ENCODE measurements around the gene PAX2.
A peak's percentile ranks its signal among the peaks of the same experiment; 100 is the strongest.

The PAX2 gene

DNA sequence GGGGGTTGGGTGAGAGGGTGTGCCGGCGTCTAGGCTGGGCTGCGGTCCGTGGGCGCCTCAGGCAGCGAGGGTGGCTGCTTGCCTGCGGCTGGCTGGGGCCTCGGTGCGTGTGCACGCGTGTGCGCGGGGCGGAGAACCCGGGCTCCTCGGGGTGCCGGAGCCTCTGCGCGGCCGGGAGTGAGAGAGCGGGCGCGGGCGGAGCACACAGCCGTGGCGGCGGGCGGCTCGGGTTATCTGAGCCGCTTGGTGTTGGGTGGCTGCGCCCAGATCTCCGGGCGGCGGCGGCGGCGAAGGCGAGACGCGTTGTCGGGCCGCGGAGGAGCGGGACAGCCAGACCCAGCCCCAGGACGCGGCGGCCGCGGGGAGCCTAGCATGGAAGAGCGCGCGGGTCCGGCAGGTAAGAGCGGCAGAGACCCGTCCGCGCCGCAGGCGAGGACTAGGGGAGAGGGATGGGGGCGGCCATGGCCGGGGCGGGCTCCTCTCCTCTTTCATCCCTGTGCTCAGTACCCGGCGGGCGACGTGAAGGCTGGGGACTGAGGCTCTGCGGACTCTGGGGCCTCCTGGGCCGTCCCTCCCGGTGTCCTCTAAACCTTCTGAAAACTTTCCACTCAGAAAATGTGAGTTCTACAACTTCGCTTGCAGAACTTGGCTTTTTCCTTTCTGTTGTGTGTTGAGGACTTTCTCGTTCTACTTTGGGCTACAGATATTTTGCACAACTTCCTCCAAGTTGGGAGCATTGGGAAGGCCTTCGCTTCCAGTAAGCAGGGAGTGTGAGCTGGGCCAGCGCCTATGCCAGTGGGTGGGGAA, 9.8 kb upstream of the PAX2 start:
- Histone ChIP-seq H3K4me1 (ENCODE audit: control insufficient read depth, insufficient read depth, low read length) (peaks cover 5% of the 10 kb centered on the region), H3K4me3 (ENCODE audit: low read length) (no peak overlapping the region), H3K9ac (ENCODE audit: low read length) (no peak overlapping the region), H3K9me3 (ENCODE audit: control insufficient read depth, low read length) (no peaks in the 10 kb centered on the region), H3K36me3 (ENCODE audit: control insufficient read depth, insufficient read depth, low read length, severe bottlenecking) (no peaks in the 10 kb centered on the region), H3K27me3 (replicated peaks; ENCODE audit: control insufficient read depth, insufficient read depth, low read length) (peaks cover 93% of the 10 kb centered on the region)
- no peak for DNase-seq (ENCODE audit: low read depth)

DNA sequence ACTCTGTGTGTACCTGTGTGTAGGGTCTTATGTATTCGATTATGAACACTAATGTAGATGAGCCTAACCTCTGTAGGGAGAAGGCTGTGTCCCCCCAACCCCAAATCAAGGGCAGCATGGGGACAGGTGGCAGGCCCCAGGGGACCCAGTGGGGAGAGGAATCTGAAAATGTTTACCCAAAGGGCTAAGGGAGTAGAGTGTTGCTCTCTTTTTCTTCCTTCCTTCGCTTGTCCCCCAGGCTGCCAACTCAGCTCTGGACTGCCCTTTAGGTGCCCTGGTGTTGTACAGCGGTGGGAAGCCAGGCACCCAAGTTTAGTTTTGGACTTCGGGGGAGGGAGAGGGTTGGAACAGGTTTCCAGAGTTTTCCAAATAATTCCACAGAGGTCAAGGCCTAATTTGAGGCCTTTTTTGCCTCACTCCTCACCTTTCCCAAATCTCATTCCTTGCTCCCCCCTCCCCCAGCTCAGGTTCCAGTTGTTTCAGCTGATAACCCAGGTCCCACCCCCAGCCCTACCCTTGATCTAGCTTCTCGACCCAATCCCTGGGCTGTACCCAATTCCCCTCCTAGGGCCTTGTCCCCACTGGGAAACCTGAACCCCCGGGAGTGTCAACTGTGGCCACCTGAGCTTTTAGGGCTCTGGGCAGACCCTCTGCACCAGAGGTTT, 9.1 kb upstream of the PAX2 start:
- Histone ChIP-seq H3K9me3 (ENCODE audit: control insufficient read depth, low read length) (no peaks in the 10 kb centered on the region), H3K4me1 (ENCODE audit: control insufficient read depth, insufficient read depth, low read length) (no peaks in the 10 kb centered on the region), H3K4me3 (ENCODE audit: low read length) (no peak overlapping the region), H3K9ac (ENCODE audit: low read length) (no peak overlapping the region), H3K27me3 (replicated peaks; ENCODE audit: control insufficient read depth, insufficient read depth, low read length) (peaks cover 92% of the 10 kb centered on the region), H3K36me3 (ENCODE audit: control insufficient read depth, insufficient read depth, low read length, severe bottlenecking) (no peaks in the 10 kb centered on the region)
- no peak for DNase-seq (ENCODE audit: low read depth)

DNA sequence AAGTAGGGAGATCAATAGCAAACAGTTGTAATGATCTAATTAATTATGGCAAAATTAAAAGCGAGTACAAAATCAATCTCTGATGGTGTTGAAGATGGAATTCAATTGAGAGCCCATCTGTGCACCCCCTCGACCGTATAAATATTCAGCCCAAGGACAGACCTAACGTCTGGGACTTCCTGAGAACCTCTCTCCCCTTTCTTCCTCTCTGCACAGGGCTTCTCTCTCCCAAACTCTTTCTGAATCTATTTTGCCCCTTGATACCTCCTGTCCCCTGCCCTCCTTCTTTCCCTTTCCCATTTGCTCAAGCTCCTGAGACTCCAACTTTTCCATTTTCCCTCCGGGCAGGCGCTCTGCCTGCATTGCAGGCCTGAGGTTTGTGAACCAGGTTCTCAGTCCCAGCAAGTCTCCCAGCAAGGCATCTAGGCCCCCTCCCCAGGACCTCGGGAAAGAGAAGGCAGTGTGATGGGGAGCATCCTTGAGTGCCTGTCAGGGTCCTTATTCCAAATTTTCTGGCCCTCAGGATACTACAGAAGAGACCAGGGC, 8.5 kb upstream of the PAX2 start:
- DNase-seq (ENCODE audit: low read depth) = no peak

DNA sequence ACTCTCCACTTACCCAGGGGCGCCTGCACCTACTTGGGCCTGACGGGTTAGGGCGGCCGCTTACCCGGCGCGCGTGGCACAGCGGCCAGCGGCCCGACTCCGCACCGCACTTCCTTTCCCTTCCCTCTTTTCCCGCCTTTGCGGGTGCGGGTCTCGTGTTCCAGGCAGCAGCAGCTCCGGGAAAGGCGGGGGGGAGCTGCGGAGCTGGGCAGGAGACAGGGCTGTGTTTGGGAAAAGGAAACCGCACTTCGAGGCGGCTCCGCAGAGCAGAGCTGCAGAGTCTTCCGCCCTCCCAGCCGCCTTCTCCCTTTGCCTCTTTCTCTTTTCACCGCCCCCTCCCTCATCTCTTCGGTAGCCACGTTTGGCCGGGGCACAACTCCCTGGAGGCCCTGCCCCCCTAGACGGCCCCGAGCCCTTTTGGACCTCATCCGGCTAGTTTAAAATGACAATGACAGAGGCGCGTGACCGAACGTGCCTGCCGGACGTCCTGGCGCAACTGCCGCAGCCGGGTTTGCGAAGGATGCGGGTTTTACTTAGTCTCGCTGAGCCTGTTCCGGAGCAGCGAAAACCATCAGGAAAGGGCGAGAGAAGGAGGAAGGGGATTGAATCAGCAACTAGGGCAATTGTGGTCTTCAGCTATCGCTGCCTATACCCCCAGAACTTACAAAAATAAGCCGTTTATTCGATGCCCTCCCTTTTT, 7.9 kb upstream of the PAX2 start:
- H3K4me1 ChIP-seq (ENCODE audit: control insufficient read depth, insufficient read depth, low read length) = no peaks in the 10 kb centered on the region
- H3K4me3 ChIP-seq (ENCODE audit: low read length) = peak overlapping the region; percentile 19
- H3K36me3 ChIP-seq (ENCODE audit: control insufficient read depth, insufficient read depth, low read length, severe bottlenecking) = no peaks in the 10 kb centered on the region
- no peak overlapping the region for H3K9ac ChIP-seq (ENCODE audit: low read length)
- no peaks in the 10 kb centered on the region for H3K9me3 ChIP-seq (ENCODE audit: control insufficient read depth, low read length)
- DNase-seq (ENCODE audit: low read depth) = no peak
- H3K27me3 ChIP-seq (replicated peaks; ENCODE audit: control insufficient read depth, insufficient read depth, low read length) = peaks cover 91% of the 10 kb centered on the region

More for the DNA sequence above, 8.5 kb upstream of the PAX2 start:
- H3K27me3 ChIP-seq (replicated peaks; ENCODE audit: control insufficient read depth, insufficient read depth, low read length) = peaks cover 91% of the 10 kb centered on the region
- no peaks in the 10 kb centered on the region for H3K4me1 ChIP-seq (ENCODE audit: control insufficient read depth, insufficient read depth, low read length)
- H3K4me3 ChIP-seq (ENCODE audit: low read length) = no peak overlapping the region
- no peak overlapping the region for H3K9ac ChIP-seq (ENCODE audit: low read length)
- no peaks in the 10 kb centered on the region for H3K9me3 ChIP-seq (ENCODE audit: control insufficient read depth, low read length)
- no peaks in the 10 kb centered on the region for H3K36me3 ChIP-seq (ENCODE audit: control insufficient read depth, insufficient read depth, low read length, severe bottlenecking)

DNA sequence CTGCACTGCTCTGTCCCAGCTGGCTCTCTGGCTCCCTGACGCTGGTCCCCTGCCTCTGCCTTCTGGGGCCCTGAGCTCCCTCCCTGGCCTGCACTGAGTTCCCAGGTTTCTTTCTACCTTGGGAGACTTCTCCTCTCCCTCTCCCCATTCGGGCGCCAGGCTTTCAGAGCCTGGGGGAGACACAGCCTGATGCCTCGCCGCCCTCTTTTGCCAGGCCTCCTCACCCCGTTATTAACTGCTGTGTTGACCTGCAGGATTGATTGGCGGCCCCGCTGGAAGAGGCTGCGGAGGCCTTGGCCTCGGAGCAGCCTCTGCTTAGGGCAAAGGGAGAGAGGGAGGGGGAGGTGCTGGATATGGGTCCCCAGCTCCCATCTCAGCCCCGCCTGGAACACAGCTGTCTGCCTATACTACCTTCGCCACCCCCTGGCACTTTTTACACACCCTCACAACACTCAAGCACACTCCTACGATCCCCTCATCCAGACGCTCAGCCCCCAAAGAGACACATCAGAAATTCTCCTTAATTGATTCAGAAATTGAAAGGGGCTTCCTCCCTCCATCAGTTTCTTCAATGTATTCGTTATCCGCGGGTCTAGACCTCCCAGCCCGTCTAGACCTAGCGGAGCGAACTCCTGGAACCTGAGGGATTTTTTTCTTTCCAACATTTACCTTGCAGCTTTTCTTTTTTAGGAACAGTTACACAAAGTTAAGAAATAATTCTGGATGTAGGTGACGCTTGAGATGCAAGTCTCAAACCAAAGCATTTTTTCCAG, 7.1 kb upstream of the PAX2 start:
- Histone ChIP-seq H3K9me3 (ENCODE audit: control insufficient read depth, low read length) (no peaks in the 10 kb centered on the region), H3K4me1 (ENCODE audit: control insufficient read depth, insufficient read depth, low read length) (no peaks in the 10 kb centered on the region), H3K27me3 (replicated peaks; ENCODE audit: control insufficient read depth, insufficient read depth, low read length) (peaks cover 91% of the 10 kb centered on the region), H3K4me3 (ENCODE audit: low read length) (no peak overlapping the region), H3K36me3 (ENCODE audit: control insufficient read depth, insufficient read depth, low read length, severe bottlenecking) (no peaks in the 10 kb centered on the region), H3K9ac (ENCODE audit: low read length) (no peak overlapping the region)
- no peak for DNase-seq (ENCODE audit: low read depth)

DNA sequence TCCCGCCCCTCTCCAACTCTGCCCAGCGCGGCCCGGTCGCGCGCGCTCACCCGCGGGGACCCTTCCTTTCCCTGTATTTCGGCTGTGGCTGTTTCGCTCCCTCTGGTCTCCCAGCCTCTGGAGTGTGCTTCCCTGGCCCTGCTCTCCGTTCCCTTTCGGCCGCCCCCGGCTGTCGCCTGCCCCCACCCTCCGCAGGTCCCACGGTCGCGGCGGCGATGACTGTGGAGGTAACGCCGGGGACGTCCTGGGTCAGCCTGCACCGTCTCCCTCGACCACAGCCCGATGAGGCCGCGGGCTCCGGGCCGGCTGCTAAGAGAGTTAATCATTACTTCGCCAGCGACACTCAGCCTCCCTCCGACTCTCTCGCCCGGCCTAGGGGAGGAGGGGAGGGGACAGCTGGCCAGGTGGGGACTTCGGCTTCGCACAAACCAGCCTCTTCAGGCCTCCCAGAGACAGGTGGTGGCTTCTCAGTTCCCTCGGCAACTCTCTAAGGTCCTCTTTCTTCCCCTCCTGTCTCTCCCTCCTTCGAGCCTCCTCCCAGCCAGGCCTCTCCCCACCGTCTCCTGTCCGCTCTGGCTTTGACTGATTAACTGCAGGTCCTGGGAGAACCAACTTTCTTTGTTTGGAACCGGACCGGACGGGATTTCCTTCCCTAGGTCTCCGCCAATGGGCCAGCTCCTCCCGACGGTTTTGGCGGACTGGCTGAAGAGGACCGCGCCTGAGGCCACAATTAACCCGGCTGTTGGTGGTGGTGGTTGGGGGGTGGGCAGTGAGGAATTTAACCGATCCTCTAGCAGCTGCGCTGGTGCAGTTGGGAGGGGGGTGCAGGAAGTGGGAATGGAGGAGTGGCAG, 5.6 kb upstream of the PAX2 start:
- H3K4me1 ChIP-seq (ENCODE audit: control insufficient read depth, insufficient read depth, low read length) = no peaks in the 10 kb centered on the region
- H3K4me3 ChIP-seq (ENCODE audit: low read length) = no peak overlapping the region
- DNase-seq (ENCODE audit: low read depth) = no peak
- H3K36me3 ChIP-seq (ENCODE audit: control insufficient read depth, insufficient read depth, low read length, severe bottlenecking) = no peaks in the 10 kb centered on the region
- H3K9ac ChIP-seq (ENCODE audit: low read length) = no peak overlapping the region
- peaks cover 93% of the 10 kb centered on the region for H3K27me3 ChIP-seq (replicated peaks; ENCODE audit: control insufficient read depth, insufficient read depth, low read length)
- H3K9me3 ChIP-seq (ENCODE audit: control insufficient read depth, low read length) = no peaks in the 10 kb centered on the region

DNA sequence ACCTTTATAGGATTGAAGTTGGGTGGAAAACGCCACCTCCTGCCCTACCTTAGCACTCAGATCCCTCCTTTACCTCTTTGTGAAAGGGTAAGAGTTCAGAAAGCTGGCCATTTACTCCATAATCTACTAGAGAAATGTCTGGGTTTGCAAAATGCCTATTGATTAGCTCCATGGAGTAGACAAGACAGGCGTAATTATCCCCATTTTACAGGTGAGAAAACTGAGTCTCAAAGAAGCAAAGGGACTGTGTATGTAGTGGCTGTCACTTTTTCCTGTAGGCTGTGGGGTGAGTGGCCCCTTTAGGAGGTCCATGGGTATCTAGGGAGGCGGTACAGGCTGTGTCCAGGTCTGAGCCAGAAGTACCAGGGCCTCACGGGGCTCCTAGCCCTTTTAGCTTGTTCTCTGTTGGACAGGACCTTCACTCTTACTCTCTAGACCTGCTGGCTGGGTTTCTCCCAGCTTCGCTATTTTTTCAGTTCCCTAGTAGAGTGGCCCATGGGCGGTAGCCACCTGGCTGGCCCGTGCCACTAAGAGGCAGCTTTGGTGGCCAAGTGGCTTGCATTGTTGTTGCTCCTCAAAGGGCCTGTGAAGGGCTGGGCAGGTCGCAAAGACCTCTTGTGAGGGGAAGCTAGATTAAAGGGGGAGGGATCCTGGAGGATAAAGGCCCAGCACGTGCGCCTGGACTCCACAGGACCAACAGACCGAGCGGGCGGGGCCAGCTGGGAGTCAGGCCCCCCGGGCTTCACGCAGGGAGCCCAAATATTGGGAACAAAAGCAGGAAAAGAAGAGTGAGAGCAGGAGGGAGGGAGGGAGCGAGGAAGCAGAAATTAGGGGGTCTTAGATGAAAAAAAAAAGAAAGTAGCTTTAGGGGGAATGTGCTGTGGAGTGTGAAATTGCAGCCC, 4.7 kb upstream of the PAX2 start:
- no peak for DNase-seq (ENCODE audit: low read depth)
- Histone ChIP-seq H3K4me1 (ENCODE audit: control insufficient read depth, insufficient read depth, low read length) (no peaks in the 10 kb centered on the region), H3K27me3 (replicated peaks; ENCODE audit: control insufficient read depth, insufficient read depth, low read length) (peaks cover 87% of the 10 kb centered on the region), H3K36me3 (ENCODE audit: control insufficient read depth, insufficient read depth, low read length, severe bottlenecking) (no peaks in the 10 kb centered on the region), H3K4me3 (ENCODE audit: low read length) (no peak overlapping the region), H3K9me3 (ENCODE audit: control insufficient read depth, low read length) (no peaks in the 10 kb centered on the region), H3K9ac (ENCODE audit: low read length) (no peak overlapping the region)

DNA sequence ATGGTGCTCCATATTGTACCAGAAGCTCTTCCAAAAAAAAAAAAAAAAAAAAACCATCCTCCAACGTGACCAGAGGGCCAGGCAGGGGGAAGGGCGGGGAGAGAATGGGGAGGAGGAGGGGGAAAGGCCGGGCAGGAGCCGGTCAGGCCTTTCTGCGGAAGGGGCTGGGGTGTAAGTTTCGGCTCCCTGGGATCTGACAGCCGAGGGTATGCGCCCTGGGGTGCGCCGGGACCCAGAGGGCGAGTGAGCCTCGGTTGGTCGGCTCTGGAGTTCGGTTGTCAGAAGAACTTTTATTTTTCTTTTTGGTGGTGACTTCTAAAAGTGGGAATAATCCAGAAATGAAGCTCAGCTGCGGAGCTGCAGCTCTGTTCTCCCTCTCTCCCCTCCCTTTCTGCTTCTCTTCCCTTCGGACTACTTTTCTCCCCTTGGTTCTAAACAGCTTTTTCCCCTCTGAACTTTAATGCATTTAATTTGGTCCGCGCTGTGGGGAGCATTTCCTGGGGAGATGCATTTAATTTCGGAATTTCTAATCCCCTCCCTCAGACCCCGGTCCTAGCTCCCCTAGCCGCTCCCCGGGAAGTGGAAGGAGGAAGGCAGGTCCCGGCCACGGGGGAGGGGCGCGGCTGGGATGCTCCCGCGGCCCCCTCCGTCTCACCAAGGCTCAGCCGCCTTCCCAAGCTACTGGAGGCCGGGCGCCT, 3.9 kb upstream of the PAX2 start:
- H3K4me3 ChIP-seq (ENCODE audit: low read length) = no peak overlapping the region
- no peak overlapping the region for H3K9ac ChIP-seq (ENCODE audit: low read length)

DNA sequence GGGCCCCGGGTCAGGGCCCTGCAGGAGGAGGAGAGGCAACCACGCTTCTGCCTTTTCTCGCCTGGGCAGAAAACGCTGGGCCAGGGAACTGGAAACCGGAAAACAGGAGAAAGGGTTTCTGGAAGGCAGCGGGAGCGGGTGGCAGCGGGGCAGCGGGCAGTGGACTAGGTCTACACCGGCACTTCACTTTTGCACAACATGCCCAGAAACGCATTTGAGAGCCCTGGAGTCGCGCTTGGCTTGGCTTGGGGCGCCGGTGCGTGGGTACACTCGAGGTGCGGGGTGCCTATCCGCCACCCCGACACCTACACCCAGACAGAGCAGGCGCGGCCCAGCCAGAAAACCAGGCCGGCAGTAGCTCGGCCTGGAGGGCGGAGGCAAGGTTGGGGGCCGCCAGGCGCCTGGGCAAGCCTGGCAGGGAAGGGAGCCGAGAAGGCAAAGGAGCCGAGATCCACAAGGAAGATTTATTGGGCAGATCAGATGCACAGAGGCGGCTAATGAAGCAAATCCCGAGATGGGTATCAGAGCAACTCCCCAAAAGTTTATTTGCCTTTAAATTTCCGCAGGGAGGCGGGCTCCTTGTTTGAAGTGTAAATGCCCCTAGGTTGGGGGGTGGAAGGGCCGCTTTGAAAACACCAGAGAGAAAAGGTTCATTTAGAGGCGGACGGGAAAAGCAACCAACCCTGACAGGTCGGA, 3.2 kb upstream of the PAX2 start:
- Histone ChIP-seq H3K9me3 (ENCODE audit: control insufficient read depth, low read length) (no peaks in the 10 kb centered on the region), H3K9ac (ENCODE audit: low read length) (no peak overlapping the region), H3K27me3 (replicated peaks; ENCODE audit: control insufficient read depth, insufficient read depth, low read length) (peaks cover 83% of the 10 kb centered on the region), H3K4me3 (ENCODE audit: low read length) (no peak overlapping the region), H3K36me3 (ENCODE audit: control insufficient read depth, insufficient read depth, low read length, severe bottlenecking) (no peaks in the 10 kb centered on the region), H3K4me1 (ENCODE audit: control insufficient read depth, insufficient read depth, low read length) (no peaks in the 10 kb centered on the region)
- DNase-seq (ENCODE audit: low read depth) = no peak

More for the DNA sequence above, 3.9 kb upstream of the PAX2 start:
- peaks cover 83% of the 10 kb centered on the region for H3K27me3 ChIP-seq (replicated peaks; ENCODE audit: control insufficient read depth, insufficient read depth, low read length)
- H3K4me1 ChIP-seq (ENCODE audit: control insufficient read depth, insufficient read depth, low read length) = no peaks in the 10 kb centered on the region
- DNase-seq (ENCODE audit: low read depth) = no peak
- no peaks in the 10 kb centered on the region for H3K36me3 ChIP-seq (ENCODE audit: control insufficient read depth, insufficient read depth, low read length, severe bottlenecking)
- no peaks in the 10 kb centered on the region for H3K9me3 ChIP-seq (ENCODE audit: control insufficient read depth, low read length)

Measured in adipocyte (in vitro differentiated cells).